ENCODE data around the gene CRYL1. TPM values are rescaled to one million over a fixed set of nuclear protein-coding genes. Genes with fewer than 3 reads are reported as not detected.

The CRYL1 gene
- total and polyA plus RNA-seq, 2 of the 8 experiments (the other 6 are each of a cell fraction or from before 2014, with no cell fraction given), result 1.9 to 6.4 TPM

DNA sequence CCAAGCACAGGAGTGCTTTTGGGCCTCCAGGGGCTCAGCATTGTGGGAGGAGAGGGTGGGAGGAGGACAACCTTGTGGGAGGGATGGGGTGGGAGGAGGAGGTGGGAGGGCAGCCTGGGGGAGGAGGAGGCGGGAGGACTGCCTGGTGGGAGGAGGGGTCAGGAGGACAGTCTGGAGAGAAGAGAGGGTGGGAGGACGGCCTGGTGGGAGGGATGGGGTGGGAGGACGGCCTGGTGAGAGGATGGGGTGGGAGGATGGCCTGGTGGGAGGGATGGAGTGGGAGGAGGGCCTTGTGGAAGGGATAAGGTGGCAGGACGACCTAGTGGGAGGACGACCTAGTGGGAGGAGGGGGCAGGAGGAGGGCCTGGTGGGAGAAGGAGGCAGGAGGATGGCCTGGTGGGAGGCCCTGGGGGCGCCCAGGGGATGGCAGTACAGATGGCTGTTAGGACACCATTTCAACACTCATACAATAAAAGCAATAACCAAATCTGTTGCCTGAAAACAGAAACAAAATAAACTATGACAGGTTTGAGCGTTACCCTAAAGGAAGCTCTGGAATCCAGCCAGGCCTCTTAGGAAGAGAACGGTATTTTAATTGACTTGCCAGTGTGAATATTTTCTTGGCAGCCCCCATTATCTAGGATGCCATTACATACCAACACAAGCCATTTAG lies 63.7 kb downstream of the CRYL1 start:
- H2BK5ac ChIP-seq (ENCODE audit: low read depth, low read length), result no peak overlapping the region
- no peak overlapping the region for H2BK15ac ChIP-seq (ENCODE audit: low read length)
- no peaks in the 10 kb centered on the region for H3K79me1 ChIP-seq (ENCODE audit: low read depth, low read length)
- no peaks in the 10 kb centered on the region for H4K20me1 ChIP-seq (replicated peaks in 1 of 2; ENCODE audit: control insufficient read depth in 1 of 2, insufficient read depth in 2 of 2, low read length in 2 of 2)
- H2BK120ac ChIP-seq (replicated peaks; ENCODE audit: low read depth, low read length), result no peak overlapping the region
- H3K56ac ChIP-seq (replicated peaks; ENCODE audit: insufficient read length, low read depth, low read length), result no peak overlapping the region
- H4K8ac ChIP-seq (ENCODE audit: extremely low read depth, insufficient read depth, low read length), result no peak overlapping the region
- H3K4ac ChIP-seq (replicated peaks; ENCODE audit: insufficient read length, low read depth, low read length), result no peak overlapping the region
- TF ChIP-seq JUN (IDR thresholded peaks at IDR 0.05; ENCODE audit: low read depth, low read length), result no peak
- no peak for TF ChIP-seq JUND (IDR thresholded peaks at IDR 0.05; ENCODE audit: low read length)
- TF ChIP-seq HDAC2 (IDR thresholded peaks at IDR 0.05; ENCODE audit: borderline replicate concordance in 1 of 2, low read depth in 2 of 2, low read length in 2 of 2), result no peak
- no peak for TF ChIP-seq NANOG (IDR thresholded peaks at IDR 0.05; ENCODE audit: insufficient read depth, low read depth, low read length, poor library complexity, severe bottlenecking)
- TF ChIP-seq, protein P1, sequence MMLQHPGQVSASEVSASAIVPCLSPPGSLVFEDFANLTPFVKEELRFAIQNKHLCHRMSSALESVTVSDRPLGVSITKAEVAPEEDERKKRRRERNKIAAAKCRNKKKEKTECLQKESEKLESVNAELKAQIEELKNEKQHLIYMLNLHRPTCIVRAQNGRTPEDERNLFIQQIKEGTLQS (IDR thresholded peaks at IDR 0.05; ENCODE audit: insufficient read depth, low read depth, low read length), result no peak
- no peak for TF ChIP-seq KDM5A (IDR thresholded peaks at IDR 0.05; ENCODE audit: low read length)
- TF ChIP-seq, protein P2, sequence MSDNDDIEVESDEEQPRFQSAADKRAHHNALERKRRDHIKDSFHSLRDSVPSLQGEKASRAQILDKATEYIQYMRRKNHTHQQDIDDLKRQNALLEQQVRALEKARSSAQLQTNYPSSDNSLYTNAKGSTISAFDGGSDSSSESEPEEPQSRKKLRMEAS (IDR thresholded peaks at IDR 0.05), result no peak
- H3K4me3 ChIP-seq (ENCODE audit: extremely low read depth in 1 of 4, insufficient read depth in 2 of 4, low read depth in 3 of 4, low read length in 4 of 4), result no peak overlapping the region; a peak in 1 of 8 replicates
- peak overlapping the region; percentile 27; the same call in 1 of the 2 replicates for H2BK12ac ChIP-seq (ENCODE audit: low read depth, low read length)
- H3K23me2 ChIP-seq (ENCODE audit: low read depth, low read length), result no peaks in the 10 kb centered on the region; the same call in 1 of the 2 replicates
- no peak overlapping the region for H4K5ac ChIP-seq (ENCODE audit: insufficient read length, low read depth, low read length)
- no peaks in the 10 kb centered on the region for H3K36me3 ChIP-seq (ENCODE audit: control insufficient read depth in 2 of 4, insufficient read depth in 4 of 4, low read length in 3 of 4)
- DNase-seq (ENCODE audit: low read depth in 1 of 2, low spot score in 2 of 2) (no peak), FAIRE-seq (no peak)
- 73% methylated on average over 3 of the region's 8 CpGs; no CpG with 5 or more reads in 1 of the 2 experiments for WGBS, 2 experiments (ENCODE audit: extremely low coverage in 1 of 2, insufficient coverage in 1 of 2, insufficient read length in 1 of 2, insufficient replicate concordance in 2 of 2, low coverage in 1 of 2, low lambda C conversion rate in 2 of 2, missing lambda C conversion rate in 1 of 2)
- H3K4me2 ChIP-seq (ENCODE audit: insufficient read depth in 1 of 2, low read depth in 2 of 2, low read length in 2 of 2), result peak overlapping the region in 1 of 2 experiments; percentile 49; a peak in 1 of 4 replicates
- H3K4me1 ChIP-seq (replicated peaks in 1 of 4; ENCODE audit: control insufficient read depth in 3 of 4, insufficient read depth in 4 of 4, low read length in 3 of 4), result peaks cover 0 to 8% (median 1%) of the 10 kb centered on the region in 4 experiments; a peak in 4 of 7 replicates
- ChIA-PET POLR2A (ENCODE audit: partially characterized antibody) (no interaction called here), CTCF (ENCODE audit: partially characterized antibody) (interaction anchor here (1.1 to 1.2 kb wide), 2 partner anchors 15 to 264 kb away, joined by 3 to 4 read pairs; no protein-coding TSS in a partner anchor)
- no peaks in the 10 kb centered on the region for H3K27me3 ChIP-seq (replicated peaks in 1 of 4; ENCODE audit: control insufficient read depth in 3 of 4, extremely low read depth in 1 of 4, insufficient read depth in 3 of 4, low read length in 3 of 4)
- no peak overlapping the region for H3K23ac ChIP-seq (ENCODE audit: insufficient read length)
- H2AK5ac ChIP-seq (ENCODE audit: low read depth, low read length), result no peak overlapping the region
- H2AFZ ChIP-seq (ENCODE audit: low read length), result 0 out of 2 replicates have a peak overlapping the region, but pooled peaks have one; percentile 14
- H3K9me3 ChIP-seq (ENCODE audit: insufficient read depth in 2 of 2, low read depth in 1 of 2, low read length in 1 of 2), result no peaks in the 10 kb centered on the region
- no peaks in the 10 kb centered on the region for H3K79me2 ChIP-seq (ENCODE audit: control insufficient read depth in 1 of 2, insufficient read depth in 2 of 2, low read length in 2 of 2)
- H2BK20ac ChIP-seq (ENCODE audit: low read length), result no peak overlapping the region
- H3K18ac ChIP-seq (ENCODE audit: extremely low read depth, low read length), result no peak overlapping the region
- H3K9ac ChIP-seq (replicated peaks in 1 of 4; ENCODE audit: extremely low read depth in 1 of 4, low read depth in 3 of 4, low read length in 3 of 4), result no peak overlapping the region
- no peak overlapping the region for H3K27ac ChIP-seq (ENCODE audit: low read depth, low read length)
- H4K91ac ChIP-seq (replicated peaks; ENCODE audit: insufficient read length, low read length), result no peak overlapping the region
- no peak overlapping the region for H3K14ac ChIP-seq (ENCODE audit: insufficient read length)
